Measurements from ENCODE around the gene DCT.

The DCT gene

DNA sequence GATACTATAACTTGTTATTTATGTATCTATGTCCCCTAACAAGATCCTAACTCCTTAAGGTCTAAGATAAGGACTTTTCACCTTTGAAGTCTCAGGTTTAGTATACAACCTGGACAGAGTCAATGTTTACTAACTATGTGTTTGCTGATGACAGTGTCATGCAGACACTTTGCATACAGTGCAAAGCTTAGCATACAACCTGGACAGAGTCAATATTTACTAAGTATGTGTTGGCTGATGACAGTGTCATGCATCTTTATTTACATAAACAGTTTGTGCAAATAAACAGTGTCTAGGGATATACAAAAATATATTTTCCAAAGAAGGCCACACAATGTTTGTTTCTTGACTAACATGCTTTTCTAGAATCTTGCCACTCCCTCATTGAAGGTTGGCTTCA lies 34.7 kb downstream of the DCT start:
- DNase-seq: no peak

DNA sequence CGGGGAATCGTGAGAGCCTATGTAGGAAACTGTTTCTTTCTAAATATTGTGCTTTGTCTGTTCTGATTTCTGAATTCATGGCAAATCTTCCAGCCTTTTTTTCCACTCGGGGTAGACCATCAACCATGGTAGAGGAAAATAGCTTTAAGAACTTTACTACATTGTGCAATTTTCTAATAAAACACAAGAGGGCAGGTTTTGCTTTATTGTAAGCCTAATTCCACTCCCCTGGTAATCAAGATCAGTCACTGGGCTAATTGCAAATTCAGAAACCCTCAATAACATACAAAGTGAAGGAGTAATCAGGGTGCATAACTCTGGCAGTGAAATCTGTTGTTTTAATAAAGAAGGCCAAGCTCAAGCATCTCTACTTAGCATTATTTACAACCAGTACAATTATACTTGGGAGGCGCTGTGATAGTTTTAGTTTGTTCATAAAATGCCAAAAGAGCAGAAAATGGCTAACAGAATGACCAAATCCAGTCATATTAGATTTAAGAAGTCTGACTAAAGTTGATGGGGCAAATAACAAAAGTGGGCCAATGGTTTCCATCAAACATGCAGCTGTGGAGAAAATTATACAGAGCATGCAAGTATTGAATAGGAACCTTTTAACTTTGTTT lies 43.8 kb downstream of the DCT start:
- DNase-seq: peak; percentile 67

DNA sequence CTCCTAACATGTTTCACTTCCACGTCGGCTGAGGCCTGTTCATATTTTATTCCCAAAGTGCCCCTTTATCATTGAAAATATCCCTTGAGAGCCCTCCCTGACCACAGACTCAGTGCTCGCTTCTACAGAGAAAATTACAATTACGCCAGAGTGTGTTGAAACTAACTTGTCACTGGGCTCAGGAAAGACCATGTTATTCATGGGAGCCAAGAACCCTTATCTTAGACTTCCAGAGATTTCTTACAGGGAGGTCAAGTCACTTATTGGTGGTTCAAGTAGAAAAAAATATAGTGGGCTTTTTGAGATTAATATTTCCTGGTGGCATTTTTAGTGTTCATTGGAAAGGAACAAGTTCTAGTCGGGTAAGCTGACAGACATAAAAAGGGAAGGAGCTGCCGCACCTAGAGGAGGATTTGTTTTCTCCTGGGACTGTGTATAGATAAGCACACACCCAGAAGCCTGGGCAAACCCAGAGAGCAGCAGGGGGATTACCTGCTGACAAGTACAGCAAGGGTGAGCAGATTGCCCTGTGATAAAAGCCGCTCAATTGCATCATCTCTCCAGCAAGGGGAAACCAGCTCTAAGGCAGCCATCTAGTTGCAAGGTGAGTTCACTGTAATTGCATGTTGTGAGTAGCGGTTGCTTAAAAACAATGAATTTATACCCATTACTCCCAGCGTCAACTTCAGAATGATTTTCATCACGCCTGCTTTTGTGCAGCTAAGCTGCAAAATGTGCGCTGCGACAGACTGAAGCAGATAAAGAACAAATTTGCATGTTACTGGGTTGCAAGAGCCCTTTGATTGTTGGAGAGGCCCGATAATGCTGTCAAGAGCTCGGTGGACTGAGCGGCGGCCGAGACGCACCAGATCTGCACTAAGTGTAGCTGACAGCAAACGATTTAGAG lies 46.2 kb downstream of the DCT start:
- peak; percentile 4 for DNase-seq

DNA sequence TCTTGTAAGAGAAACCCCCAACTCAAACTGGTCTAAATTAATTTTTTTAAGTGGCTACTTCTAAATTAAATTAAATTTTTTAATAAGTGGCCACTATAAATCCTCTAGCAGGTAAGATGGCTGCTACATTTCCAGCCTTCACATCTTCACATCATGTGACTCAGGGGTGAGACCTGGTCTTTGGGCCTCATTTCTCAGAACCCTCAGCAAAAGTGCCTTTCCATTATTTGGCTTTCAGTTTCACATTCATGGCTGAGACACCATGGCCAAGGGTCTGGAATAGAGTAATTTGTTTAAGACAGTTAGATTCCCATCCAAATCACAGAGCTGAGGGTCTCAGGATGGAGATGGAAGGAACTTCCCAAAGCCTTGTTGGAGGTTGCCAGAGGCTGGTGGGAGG lies 47.5 kb downstream of the DCT start:
- DNase-seq: no peak

DNA sequence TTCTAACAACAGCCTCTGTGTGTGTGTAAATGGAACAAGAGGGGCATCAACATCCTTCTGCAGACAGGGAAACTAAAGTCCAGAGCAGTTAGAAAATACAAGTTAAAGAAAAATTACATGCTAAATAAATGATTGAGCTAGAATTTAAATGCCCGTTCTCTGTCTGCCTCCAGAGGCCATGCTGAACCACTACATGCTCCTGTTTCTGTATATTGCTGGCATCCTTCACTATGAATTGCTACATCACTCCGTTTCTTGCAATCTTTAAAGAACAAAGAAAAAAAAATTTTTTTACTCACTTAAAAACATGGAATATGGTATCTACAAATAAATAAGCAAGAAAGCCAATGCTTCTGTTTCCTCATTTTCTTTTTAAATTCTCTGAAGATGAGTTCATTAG lies 47.9 kb downstream of the DCT start:
- DNase-seq: no peak

DNA sequence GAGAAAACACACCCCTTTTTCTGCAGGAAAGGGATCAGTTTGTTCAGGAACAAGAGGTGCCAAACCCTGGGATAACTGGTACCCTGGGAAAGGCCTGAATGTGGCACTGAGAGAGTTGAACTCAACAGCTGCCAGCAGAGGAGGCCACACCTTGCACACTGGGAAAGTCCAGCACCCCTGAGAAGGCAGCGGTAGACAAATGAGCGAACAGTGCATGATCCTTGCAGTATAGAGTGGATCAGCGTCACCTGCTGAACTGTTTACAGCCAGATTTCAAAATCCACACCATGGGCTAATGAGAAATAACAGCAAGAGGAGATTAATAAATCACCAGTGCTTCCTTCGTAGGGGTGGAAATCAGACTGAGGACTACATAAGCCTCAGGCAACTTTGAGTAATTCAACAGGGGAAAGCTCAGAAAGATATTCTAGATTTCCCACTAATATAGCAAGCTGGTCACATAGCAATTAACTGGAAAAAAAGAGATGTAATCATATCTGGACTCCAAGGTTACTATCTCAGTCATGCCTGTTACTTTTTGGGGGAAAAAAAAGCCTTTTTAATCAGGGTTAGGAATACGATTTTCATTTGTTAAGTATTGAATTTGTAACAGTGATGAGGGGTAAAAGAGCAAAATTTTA lies 52.0 kb downstream of the DCT start:
- DNase-seq: no peak

DNA sequence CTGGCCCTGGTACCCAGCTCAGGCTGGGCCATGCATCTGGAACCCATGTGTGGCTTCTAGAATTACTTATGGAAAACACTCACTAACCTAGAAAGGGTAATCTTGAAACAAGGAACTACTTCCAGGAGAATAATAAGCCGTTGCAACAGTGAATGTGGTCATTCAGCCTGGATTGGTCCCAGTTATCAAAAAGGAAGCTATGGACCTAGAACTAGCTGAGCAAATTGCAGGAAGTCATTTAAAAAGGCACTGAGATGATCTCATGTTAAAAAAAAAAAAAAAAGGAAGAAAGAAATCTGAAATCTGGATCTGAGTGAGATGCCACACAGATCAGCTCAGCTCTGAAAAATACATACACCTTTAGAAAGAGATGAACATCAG lies 59.6 kb downstream of the DCT start:
- DNase-seq: no peak

DNA sequence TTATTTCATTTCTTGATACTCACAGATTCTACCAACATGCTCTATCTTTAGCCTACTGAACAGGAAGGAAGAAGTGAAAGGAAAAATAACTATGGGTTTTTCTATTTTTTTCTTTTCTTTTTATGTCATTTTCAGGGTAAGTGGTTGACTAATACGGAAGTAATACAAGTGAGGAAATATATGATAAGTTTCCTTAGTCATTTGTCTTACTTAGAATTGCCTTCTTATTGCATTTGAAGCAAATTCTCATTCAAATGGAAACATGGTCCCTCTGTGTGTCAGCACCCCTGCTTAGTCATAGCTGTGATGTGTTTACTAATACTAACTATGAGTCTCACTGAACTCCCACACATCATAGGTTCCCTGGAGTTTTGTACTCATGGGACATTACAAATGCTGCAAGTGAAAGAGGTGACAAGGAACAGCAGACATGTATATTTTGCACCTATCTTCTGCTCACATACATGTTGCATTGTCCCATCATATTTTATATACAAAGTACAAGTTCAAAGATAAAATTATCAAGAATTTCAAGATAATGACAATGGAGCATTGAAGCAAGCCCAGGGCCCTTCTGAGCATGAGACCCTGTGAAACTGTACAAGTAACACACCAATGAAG lies 60.1 kb downstream of the DCT start:
- DNase-seq: no peak

DNA sequence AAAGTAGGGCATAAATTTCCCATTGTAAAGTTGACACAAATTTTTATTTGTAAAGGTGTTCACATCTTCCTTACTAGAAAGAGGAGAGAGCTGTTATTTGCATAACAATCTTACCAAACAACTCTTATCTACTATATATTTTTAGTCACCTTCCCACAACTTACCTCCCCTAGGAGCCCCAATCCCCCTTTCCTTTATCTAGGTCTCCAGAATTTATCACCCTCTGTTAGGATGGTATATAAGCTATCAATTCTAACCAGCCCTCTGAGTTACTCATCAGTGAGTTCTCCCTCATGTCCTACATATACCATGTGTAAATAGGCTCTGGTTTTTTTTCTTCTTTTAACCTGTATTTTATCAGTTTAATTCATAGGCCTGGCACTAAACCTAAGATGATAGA lies 62.2 kb downstream of the DCT start:
- no peak for DNase-seq

DNA sequence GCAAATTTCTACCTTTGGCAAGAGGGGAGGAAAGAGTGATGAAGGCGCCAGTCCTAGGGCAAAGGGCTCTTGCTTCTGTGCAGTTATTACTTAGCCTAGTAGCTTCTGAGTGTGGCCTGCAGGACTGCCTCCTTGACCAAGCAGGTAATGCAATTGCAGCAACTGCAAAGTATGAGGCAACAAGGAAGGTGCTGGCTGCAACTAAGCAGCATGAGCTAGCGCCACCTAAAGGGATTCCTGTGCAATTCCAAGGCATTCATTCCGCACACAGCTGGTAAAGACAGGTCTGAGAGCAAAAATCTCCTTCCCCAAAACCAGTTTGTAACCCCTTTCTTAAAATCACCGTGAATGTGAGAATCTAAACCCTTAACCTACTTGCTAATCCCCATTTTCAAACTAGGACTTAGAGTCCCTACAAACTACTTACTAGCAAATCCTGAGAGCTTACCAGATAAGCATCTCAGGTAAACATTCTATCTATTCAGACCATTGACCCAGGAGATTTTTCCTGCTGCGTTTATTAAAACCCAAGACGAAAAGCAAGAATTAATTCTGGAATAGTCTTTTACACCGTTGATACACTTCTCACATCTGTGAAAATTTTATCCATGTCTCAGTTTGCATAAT lies 62.9 kb downstream of the DCT start:
- peak; percentile 43 for DNase-seq

DNA sequence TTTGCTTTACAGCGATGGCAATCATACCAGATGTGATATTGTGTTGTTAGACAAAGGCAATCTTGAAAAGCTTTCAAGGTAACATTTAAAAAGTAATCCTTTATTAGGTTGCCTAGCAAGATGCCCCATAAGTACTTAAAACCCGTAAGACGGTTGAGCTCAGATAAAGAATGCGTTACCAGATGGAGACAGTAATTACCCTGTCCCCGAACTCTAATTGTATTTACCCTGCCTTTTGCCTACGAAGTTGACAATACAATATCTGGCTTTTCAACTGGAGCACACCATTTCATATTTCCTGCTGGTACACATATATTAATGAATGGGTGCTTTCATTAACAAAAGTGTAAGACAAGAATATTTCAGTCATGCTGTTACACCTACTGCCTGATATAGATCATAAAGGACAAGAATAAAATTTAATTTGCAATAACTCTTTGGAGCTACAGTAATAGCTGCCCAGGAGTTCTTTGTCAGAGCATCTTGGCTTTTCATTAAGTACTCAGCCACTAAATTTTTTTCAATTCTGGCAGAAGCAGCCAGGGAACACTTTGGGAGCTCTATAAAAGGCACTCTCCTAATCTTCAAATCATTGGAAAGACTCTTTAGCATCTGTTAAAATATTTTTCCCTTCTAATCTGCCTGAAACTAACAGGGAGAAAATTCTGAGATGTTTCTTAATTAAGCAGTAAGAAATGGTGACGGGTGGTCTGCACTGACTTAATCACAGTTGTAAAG lies 63.8 kb downstream of the DCT start:
- peak; percentile 98 for DNase-seq

DNA sequence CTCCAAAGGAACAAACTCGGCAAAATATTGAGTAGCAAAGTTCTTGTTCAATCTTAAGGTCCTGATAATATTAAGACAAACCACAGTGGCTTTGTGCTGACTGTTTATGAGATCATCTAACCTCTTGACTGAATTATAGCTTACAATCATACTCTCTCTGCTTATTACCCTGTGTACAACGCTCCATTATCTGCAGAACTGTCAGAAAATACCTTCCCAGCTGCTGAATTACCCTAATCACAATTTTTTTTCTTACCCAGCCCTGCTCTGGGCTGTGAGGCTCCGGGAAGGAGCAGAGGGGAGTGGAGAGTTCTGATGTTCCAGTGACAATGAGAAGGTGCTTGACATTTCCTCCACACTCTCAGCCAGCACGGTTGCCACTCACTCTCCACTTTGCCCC lies 64.8 kb downstream of the DCT start:
- DNase-seq: peak; percentile 80

DNA sequence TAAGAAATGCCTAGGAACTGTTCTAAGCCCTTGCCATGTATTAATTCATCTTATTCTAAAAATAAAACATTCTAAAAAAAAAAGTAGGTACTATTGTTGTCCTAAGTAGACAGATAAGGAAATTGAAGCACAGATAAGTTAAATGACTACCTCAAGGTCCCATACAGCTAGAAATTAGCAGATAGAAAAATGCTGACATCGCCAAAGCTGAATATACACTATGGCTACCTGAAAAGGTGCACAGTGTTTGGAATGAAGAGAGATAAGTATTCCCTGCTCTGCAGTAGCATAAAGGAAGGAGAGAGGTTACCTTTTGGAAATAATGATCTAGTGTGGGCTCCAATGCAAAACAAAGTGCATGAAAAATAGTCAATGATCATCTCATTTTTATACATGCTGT lies 65.3 kb downstream of the DCT start:
- DNase-seq: peak; percentile 44

DNA sequence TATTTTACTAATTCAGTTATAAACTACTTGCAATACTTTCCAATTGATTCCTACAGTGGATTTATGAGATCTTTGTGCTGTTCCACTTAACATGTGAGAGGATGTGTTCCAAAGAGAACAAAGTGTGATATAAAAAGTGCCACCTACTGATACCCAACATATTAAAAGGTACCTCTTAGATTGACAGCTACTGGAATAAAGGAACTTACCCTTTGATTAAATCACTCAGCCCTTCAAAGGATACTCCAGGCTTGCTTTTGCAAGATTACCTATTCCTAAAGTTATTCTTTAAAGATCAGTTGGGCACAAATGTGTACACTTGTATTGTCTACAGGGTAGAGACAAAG lies 65.9 kb downstream of the DCT start:
- DNase-seq: no peak

DNA sequence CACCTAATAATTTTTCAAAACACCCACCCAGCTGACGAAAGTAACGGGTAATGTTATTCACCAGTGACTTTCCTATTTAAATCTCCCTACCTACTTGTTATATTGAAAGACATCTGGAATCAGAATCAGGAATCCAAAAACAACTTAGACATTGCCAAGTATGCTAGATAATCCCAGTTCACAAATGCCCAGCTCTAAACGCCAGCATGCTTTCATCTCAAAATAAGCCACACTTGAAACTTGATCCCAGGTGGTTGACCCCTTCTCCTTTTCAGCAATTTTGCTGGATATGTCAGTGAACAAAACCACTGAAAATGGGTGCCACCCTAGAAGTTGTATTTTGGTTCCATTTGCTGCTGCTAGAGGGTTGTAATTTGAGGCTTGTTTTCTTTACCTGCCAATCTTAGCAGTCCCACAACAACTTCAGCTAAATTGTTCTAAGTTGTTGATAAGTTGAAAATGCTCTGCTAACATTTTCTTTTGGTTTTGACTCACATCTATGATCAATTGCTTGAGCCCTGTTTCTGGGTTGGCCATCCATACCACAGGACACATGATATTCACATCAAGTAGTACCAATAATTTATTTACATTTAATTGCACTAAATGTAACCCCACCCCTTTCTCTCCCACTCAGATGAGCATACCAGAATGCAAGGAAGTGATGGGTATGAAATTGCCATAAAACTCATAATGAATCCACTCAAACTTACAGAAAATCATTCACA lies 66.4 kb downstream of the DCT start:
- no peak for DNase-seq

DNA sequence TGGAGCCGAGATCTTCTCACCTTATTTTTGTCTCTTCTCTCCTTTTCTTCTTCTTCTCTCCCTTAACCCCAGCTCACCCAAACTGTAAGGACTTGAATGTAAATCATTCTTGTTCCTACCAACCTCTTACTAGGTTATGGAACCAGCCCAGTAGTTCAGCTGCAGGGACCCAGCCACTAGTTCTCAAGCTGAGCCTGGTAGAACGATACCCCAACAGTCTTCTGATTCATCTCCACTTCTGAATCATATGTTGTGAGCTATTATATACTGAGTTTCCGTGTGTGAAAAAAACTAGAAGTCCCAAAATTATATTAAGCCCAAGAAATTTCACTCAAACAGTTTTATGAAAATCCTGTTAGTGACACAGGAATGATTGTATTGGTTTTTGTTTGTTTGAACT lies 67.7 kb downstream of the DCT start:
- no peak for DNase-seq

DNA sequence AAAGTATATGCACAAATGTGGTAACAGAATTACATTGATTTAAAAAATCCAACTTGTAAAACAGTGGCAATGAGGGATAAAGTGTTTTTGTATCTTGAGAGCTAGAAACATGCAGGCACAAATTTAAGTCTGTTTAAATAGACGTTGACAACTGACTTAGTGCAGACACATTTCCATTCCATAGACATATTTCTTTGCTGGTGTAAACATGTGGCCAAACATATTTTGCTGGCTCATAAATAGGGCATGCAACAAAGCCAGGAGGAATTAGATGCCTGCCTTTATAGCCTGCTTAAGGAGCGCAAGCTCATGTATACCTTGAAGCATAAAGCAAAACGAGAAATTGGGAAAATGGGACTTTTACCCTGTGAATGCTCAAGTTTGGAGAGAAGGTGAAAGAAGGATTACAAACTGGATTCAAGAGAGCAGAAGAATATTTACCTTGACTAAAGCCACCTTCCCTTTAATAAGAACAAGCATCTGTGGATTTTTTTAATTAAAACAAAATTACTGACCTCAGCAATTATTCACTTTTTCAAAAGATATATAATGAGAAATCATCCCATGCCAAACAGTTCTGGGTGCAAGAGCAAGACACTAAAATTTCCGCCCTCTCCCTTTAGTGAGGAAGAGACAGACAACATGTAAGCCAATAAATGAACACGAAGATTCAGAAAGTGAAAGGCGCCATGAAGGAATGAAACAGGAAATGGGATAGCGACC lies 71.0 kb downstream of the DCT start:
- DNase-seq: no peak

DNA sequence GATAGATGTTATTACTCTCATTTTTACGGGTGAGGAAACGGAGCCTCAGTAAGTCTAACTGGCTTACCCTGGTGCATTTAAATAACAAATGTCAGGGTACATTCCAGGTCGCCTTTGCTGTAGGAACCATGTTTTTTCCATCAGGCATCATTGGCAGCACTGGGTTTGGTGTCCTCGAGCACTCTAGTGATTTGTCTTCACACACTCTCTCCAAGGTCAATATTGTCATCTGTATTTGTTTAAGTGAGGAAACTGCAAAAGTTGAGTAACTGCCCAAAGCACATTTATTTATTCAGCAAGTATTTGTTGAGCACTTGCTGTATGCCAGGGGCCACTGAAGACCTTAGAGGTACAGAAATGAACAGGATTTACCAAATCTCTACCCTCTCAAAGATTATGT lies 78.6 kb downstream of the DCT start:
- DNase-seq: no peak

DNA sequence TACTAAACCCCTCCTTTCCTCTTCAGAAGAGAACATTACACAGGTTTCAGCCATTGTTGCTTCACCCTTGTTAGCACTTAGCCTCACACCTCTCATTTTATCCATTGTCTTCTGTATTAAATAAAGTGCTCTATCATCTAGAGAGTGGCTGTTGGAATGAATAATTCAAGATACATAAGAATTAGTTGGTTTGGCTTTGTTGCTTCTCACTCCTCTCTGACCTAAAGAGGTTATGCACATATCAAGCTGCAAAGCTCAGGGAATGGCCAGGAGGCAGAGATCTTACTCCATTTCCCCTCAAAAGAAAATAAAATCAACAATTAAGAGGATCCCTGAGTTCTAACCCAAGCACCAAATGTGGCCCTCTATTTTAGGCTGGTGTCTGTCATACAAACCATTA lies 79.7 kb downstream of the DCT start:
- DNase-seq: no peak

DNA sequence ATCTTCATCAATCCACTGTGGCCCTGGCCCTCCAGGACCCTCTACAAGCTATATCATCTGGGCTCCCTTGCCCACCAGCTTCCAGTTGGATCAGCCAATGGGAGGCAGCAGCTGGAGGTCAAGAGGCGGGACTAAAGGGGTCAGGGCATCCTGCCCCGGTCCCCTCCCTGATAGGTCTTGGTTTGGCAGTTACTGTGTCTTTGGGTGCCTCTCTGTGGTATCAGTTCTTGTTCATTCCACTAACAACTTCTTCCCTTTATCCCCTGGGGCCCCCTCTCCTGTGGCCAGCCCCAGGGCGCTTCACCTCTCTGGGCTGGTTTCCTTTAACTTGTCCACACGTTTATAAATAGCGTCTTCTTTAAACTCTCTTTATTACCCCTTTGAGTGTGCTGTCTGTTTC lies 83.6 kb downstream of the DCT start:
- no peak for DNase-seq

DNA sequence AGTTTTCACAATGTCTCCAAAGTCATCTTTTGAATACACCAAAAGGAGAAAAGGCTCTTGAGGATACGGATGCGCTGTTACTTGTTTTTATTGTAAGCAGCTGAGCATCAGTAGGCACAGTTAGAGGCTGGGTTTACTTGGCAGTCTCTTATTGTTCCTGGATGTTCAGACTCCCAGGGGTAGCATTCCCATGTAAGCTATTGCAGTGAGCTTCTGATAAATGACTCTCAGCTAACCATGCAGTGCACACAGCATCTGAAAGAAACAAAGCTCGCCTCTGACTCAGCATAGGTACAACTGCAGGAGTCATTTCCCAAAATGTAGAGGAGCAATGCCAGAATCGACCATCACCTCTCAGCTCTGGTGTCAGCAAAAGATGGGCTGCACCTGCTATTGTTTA lies 84.8 kb downstream of the DCT start:
- DNase-seq: peak; percentile 82
